Keratinocyte (primary cell): ENCODE results near the gene STK11IP.

Experiments used
- CTCF ChIP-seq, 3 experiments: IDR thresholded peaks in 1 of 3; conservative IDR thresholded peaks in 1 of 3; optimal IDR thresholded peaks in 1 of 3; 2 replicates in 2 of 3; 3 replicates in 1 of 3; pipeline versions ENCODE3 to v1.5.1; 2011; ENCODE audit warnings: low read length in 3 of 3, mild to moderate bottlenecking in 3 of 3, moderate library complexity in 2 of 3, control low read depth in 1 of 3, inconsistent platforms in 1 of 3; ENCODE audit not compliant: insufficient read depth in 2 of 3; ENCODE audit errors: extremely low read depth in 1 of 3
- EZH2 ChIP-seq: IDR thresholded peaks from one replicate; pipeline ENCODE4 v1.6.1; 2012; ENCODE audit warnings: inconsistent platforms, mild to moderate bottlenecking, low read length, moderate library complexity

GRCh38 chr2:219641390-219642068 lies 43.9 kb downstream of the STK11IP start:
- TF ChIP-seq CTCF (optimal IDR thresholded peaks at IDR 0.05 in 1 of 3, IDR thresholded peaks at IDR 0.05 in 1 of 3, conservative IDR thresholded peaks at IDR 0.05 in 1 of 3; ENCODE audit: extremely low read depth in 1 of 3, insufficient read depth in 2 of 3, low read length in 3 of 3) (no peak), EZH2 (no peak)
